Activated T-helper 1 cell treated with anti-CD3 and anti-CD28 coated beads, Interleukin-12 subunit alpha, Interleukin-12 subunit beta, Interleukin-2, Interleukin-4 antibody, amounts not matched to agents 30 ng/mL and 10 ng/mL and 1 ng/mL, durations not matched to agents 14 hours and 24 hours and 36 hours (primary cell): ENCODE measurements around the gene CD300E. TPM values are rescaled to one million over a fixed set of nuclear protein-coding genes. Genes with fewer than 3 reads are reported as not detected.

ENCODE experiments used
- DNase-seq: peaks from one replicate; pipeline ENCODE4 v3.0.0; 2021; ENCODE audit warnings: low spot score
- H3K27ac Mint-ChIP-seq: one replicate; pipeline ENCODE4 v1.8.0; 2021; ENCODE audit warnings: mild to moderate bottlenecking, mixed read lengths
- H3K27me3 Mint-ChIP-seq: one replicate; pipeline ENCODE4 v1.8.0; 2022; ENCODE audit warnings: mild to moderate bottlenecking, moderate library complexity, mixed read lengths; ENCODE audit not compliant: insufficient read depth
- H3K36me3 Mint-ChIP-seq: one replicate; pipeline ENCODE4 v1.8.0; 2021; ENCODE audit warnings: low read depth, mixed read lengths
- H3K4me1 Mint-ChIP-seq: one replicate; pipeline ENCODE4 v1.8.0; 2021; ENCODE audit warnings: low read depth, mixed read lengths
- H3K4me3 Mint-ChIP-seq: one replicate; pipeline ENCODE4 v1.8.0; 2021; ENCODE audit warnings: mild to moderate bottlenecking, moderate library complexity, mixed read lengths
- H3K9me3 Mint-ChIP-seq: one replicate; pipeline ENCODE4 v1.8.0; 2021; ENCODE audit warnings: mixed read lengths
- intact Hi-C: fragments of 100-400 bp; cut with micrococcal nuclease; formaldehyde crosslinking; loops from one replicate; pipeline ENCODE4 v1.15.1; 2024
- total RNA-seq: library from RNA; stranded (reverse); gene quantifications from 2 replicates; pipeline ENCODE4 v1.2.3, GENCODE V29; 2022

CD300E gene
- total RNA-seq, 1 donor from 2014 or later = not detected

- no peak overlapping the region for H3K27ac Mint-ChIP-seq
- no peaks in the 10 kb centered on the region for H3K9me3 Mint-ChIP-seq
- H3K4me3 Mint-ChIP-seq = no peak overlapping the region
- H3K27me3 Mint-ChIP-seq = peaks cover 20% of the 10 kb centered on the region
- peaks cover 13% of the 10 kb centered on the region for H3K4me1 Mint-ChIP-seq
- no peaks in the 10 kb centered on the region for H3K36me3 Mint-ChIP-seq
- intact Hi-C loops = no loop called here
- no peak for DNase-seq
Measured at GRCh38 chr17:74566132-74566753, 57.3 kb downstream of the CD300E start.

- H3K4me3 Mint-ChIP-seq = no peak overlapping the region
- peaks cover 25% of the 10 kb centered on the region for H3K27me3 Mint-ChIP-seq
- no peaks in the 10 kb centered on the region for H3K9me3 Mint-ChIP-seq
- intact Hi-C loops = no loop called here
- H3K4me1 Mint-ChIP-seq = peaks cover 13% of the 10 kb centered on the region
- no peak overlapping the region for H3K27ac Mint-ChIP-seq
- no peaks in the 10 kb centered on the region for H3K36me3 Mint-ChIP-seq
- no peak for DNase-seq
Measured at GRCh38 chr17:74565126-74565525, 58.4 kb downstream of the CD300E start.

GRCh38 chr17:74563358-74563757, 60.2 kb downstream of the CD300E start:
- Mint-ChIP-seq H3K36me3 (no peaks in the 10 kb centered on the region), H3K4me1 (peaks cover 7% of the 10 kb centered on the region), H3K9me3 (no peaks in the 10 kb centered on the region), H3K27me3 (peaks cover 23% of the 10 kb centered on the region), H3K4me3 (no peak overlapping the region), H3K27ac (no peak overlapping the region)
- DNase-seq = no peak
- intact Hi-C loops = no loop called here

- Mint-ChIP-seq H3K36me3 (no peaks in the 10 kb centered on the region), H3K9me3 (no peaks in the 10 kb centered on the region), H3K27me3 (peaks cover 16% of the 10 kb centered on the region), H3K27ac (no peak overlapping the region), H3K4me3 (no peak overlapping the region), H3K4me1 (peaks cover 7% of the 10 kb centered on the region)
- intact Hi-C loops = no loop called here
- DNase-seq = no peak
Measured at GRCh38 chr17:74561586-74561985, 62.0 kb downstream of the CD300E start.

Other genes starting within 250 kb of the CD300E start
- gene GPRC5C, start 191.7 kb downstream of the CD300E start, total RNA-seq = 0.86 TPM in 1 of 2 replicates, not detected in the other
- gene CD300A, start 157.1 kb downstream of the CD300E start, total RNA-seq = 9.8 and 10.4 TPM in 2 replicates
- gene CD300LB, start 92.3 kb downstream of the CD300E start, total RNA-seq = not detected in 2 replicates
- gene CD300C, start 77.6 kb downstream of the CD300E start, total RNA-seq = 0.32 and 0.41 TPM in 2 replicates
- not detected in 2 replicates for gene CD300H, start 56.2 kb downstream of the CD300E start, total RNA-seq
- gene CD300LD, start 31.5 kb downstream of the CD300E start, total RNA-seq = not detected in 2 replicates
- not detected in 2 replicates for gene CD300LF, start 89.2 kb upstream of the CD300E start, total RNA-seq
- gene RAB37, start 113.5 kb upstream of the CD300E start, total RNA-seq = 6.0 and 6.1 TPM in 2 replicates
- 142 and 153 TPM in 2 replicates for gene NHERF1, start 124.9 kb upstream of the CD300E start, total RNA-seq
- gene NAT9, start 152.6 kb upstream of the CD300E start, total RNA-seq = 69.0 and 70.8 TPM in 2 replicates
- gene GRIN2C, start 236.1 kb upstream of the CD300E start, total RNA-seq = 0.02 and 0.34 TPM in 2 replicates
- 20.1 and 21.5 TPM in 2 replicates for gene FDXR, start 249.3 kb upstream of the CD300E start, total RNA-seq